HAP-1 (cell line): ENCODE measurements around the gene ZNF549.
A peak's percentile ranks its signal among the peaks of the same experiment; 100 is the strongest.

Experiments
- DNase-seq, 2 experiments: peaks; one replicate each; pipeline ENCODE4 v3.0.0-alpha.2; 2016 to 2020; ENCODE audit warnings: low spot score in 2 of 2
- H3K27me3 ChIP-seq: fragments of 250-450 bp; sonication (Bioruptor Pico); 2 replicates; pipeline ENCODE4 v1.5.1; 2020; ENCODE audit warnings: low read depth, mild to moderate bottlenecking, moderate library complexity
- H3K36me3 ChIP-seq: fragments of 250-450 bp; sonication (Bioruptor Pico); replicated peaks from 2 replicates; pipeline ENCODE4 v1.5.1; 2020; ENCODE audit warnings: mild to moderate bottlenecking
- H3K4me1 ChIP-seq: fragments of 250-450 bp; sonication (Bioruptor Pico); 2 replicates; pipeline ENCODE4 v1.5.1; 2020; ENCODE audit warnings: mild to moderate bottlenecking
- H3K4me3 ChIP-seq: fragments of 250-450 bp; sonication (Bioruptor Pico); 2 replicates; pipeline ENCODE4 v1.5.1; 2020; ENCODE audit warnings: mild to moderate bottlenecking, moderate library complexity
- H3K9me3 ChIP-seq: fragments of 250-450 bp; sonication (Bioruptor Pico); 2 replicates; pipeline ENCODE4 v1.5.1; 2020; ENCODE audit warnings: mild to moderate bottlenecking, moderate library complexity
- in situ Hi-C: fragments of 300-500 bp; cut with MboI; formaldehyde crosslinking; loops from 3 replicates; pipeline ENCODE4 v1.14.3; 2020; ENCODE audit warnings: low sequenced_read_pairs, inconsistent platforms, mixed read lengths

The ZNF549 gene

DNA sequence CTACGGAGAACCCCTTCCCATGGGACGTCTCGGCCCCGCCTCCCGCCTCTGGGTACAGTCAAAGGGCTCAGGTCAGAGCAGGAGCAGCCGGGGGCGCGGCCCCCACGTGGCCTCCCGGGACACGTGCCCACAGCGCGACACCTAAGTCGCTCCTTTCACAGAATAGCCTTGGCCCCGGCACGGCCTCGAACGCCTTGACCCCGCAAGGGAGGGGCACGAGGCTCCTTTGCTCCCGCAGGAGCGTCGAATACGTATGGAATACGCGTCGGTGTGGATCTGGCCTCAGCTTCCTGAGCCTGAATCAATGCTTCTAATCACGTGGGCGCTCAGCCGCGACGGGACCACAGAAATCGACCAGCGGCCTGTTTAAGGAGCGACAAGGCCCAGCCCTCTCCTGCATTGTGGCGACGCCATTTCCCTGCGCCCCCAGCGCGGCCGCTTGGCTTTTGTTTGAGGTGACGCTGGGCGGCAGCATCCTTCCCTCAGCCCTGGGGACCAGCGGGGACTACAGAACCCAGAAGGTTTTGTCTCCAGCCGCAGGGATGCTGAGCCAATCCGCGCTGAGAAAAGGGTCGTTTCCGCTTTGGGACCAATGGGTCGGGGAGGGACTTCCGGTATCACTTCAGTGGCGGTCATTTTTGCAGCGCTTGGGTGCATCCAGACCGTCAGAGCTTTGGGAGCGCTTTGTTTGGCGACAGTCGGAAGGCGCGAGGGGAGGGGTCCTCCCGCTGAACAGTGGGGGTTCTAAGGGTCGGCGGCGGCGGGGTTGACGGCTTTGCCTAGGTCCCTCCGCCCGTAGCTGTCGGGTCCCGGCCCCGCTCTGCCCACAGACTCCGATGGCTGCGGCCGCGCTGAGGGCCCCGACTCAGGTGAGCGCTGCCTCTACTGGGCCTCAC is 56.6 kb downstream of the ZNF549 start, which contains the start of gene ZIK1:
Gene ZIK1 (plus strand): TSS at position 625 of the 896 bp plus-strand sequence. CDS start 212 bp downstream, at position 837.
- DNase-seq = no peak
- H3K36me3 ChIP-seq = no peaks in the 10 kb centered on the region
- H3K4me3 ChIP-seq = no peak within 1 kb of the TSS
- H3K9me3 ChIP-seq = no peaks in the 10 kb centered on the region
- no peaks in the 10 kb centered on the region; the same call in 1 of the 2 replicates for H3K4me1 ChIP-seq
- in situ Hi-C loops = no loop called here
- H3K27me3 ChIP-seq = no peaks in the 10 kb centered on the region

DNA sequence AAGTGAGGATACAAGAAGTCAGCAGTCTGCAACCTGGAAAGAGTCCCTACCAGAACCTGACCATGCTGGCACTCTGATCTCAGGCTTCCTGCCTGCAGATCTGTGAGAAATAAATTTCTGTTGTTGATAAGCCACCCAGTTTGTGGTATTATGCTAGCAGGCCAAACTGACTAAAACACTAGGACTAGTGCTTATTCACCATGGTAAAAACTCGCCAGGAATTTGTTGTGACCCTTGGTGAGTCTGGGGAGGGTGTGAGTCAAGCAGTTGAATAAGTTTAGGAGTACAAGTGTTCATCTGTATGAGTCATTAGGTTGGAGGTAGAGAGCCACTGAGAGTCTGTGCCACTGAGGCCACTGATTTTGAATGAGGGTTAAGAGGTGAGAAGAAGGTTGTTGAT is 60.4 kb downstream of the ZNF549 start:
- no peak for DNase-seq
- Histone ChIP-seq H3K4me1 (no peaks in the 10 kb centered on the region), H3K9me3 (peaks cover 2% of the 10 kb centered on the region; the same call in 1 of the 2 replicates), H3K4me3 (no peak overlapping the region), H3K36me3 (no peaks in the 10 kb centered on the region), H3K27me3 (no peaks in the 10 kb centered on the region)
- in situ Hi-C loops = no loop called here

DNA sequence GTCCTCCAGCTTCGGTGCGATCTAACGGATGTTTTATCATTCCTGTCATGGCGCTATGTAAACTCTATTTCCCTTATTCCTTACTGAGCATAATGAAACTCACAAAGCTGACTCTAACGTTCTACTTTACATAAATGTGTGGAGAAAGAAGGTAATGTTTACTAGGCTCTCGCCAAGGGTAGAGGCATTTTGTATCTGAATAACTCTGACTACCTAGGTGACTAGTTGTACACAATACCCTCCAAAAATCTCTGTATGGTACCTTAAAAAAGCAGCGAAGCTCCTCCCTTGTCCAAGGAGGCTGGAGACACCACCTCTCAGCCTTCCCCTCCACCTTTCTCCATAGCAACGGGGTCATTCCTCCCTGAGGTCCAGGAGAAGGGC is 72.2 kb downstream of the ZNF549 start:
- no peak for DNase-seq
- H3K4me1 ChIP-seq = peaks cover 4% of the 10 kb centered on the region
- peak overlapping the region; percentile 81 for H3K4me3 ChIP-seq
- no peaks in the 10 kb centered on the region for H3K27me3 ChIP-seq
- 0 out of 2 replicates have a peak, but pooled peaks cover 2% of the 10 kb centered on the region for H3K36me3 ChIP-seq
- H3K9me3 ChIP-seq = peaks cover 13% of the 10 kb centered on the region; the same call in 1 of the 2 replicates
- in situ Hi-C loops = no loop called here

DNA sequence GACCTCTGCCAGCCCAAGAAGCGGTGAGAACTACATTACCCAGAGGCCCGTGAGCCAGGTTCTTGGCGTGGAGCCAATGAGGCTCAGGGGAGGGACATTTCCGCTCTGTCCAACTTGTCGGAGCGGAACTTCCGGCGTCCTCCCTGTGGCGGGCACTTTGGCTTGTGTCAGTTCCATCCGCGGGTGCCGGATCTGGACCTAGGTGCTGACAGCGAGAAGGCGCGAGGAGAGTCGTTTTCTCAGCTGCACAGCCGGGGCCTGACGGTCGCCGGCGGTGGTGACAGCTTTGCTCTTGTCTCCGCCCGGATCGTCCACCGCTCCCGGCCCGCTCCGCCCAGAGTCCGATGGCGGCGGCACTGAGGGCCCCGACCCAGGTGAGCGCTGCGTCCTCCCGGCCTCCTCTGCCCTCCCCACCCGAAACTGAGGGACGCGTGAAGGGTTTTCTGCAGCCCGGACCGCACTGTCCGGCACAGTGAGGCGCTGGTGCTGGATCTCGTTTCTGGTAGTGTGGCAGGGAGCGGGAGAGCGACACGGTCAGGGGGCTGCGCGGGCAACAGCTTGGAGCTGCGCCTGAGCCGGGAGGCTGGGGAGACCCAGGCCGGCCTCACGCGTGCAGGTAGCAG is 72.7 kb downstream of the ZNF549 start, which contains the start of gene ZNF530:
Gene ZNF530 (plus strand): TSS at position 125 of the 623 bp plus-strand sequence. CDS start 4,461 bp downstream, outside the sequence.
- H3K9me3 ChIP-seq = peaks cover 13% of the 10 kb centered on the region; the same call in 1 of the 2 replicates
- H3K4me3 ChIP-seq = peak within 1 kb of the TSS; percentile 81
- in situ Hi-C loops = no loop called here
- H3K4me1 ChIP-seq = peaks cover 4% of the 10 kb centered on the region
- H3K27me3 ChIP-seq = no peaks in the 10 kb centered on the region
- peaks cover 2% of the 10 kb centered on the region; the same call in 1 of the 2 replicates for H3K36me3 ChIP-seq
- peak; percentile 75 to 94 for DNase-seq

- Histone ChIP-seq H3K27me3 (no peaks in the 10 kb centered on the region), H3K4me1 (no peaks in the 10 kb centered on the region), H3K36me3 (peaks cover 15% of the 10 kb centered on the region), H3K4me3 (no peak overlapping the region), H3K9me3 (peaks cover 8% of the 10 kb centered on the region)
- DNase-seq = no peak
- in situ Hi-C loops = no loop called here
Observed at GRCh38 chr19:57606931-57607330, 79.8 kb downstream of the ZNF549 start.
